MM.1S (cell line): ENCODE results near the gene GPRC5C.

ENCODE experiments used
- EZH2 ChIP-seq: fragments of 300-600 bp; sonication (generic); optimal IDR thresholded peaks from 2 replicates; pipeline ENCODE3; 2017; ENCODE audit warnings: low read depth, mild to moderate bottlenecking, antibody characterized with exemption, low read length, mixed read lengths
- EZH2phosphoT487 ChIP-seq: fragments of 300-600 bp; sonication (generic); IDR thresholded peaks from 2 replicates; pipeline ENCODE4 v1.6.1; 2018; ENCODE audit warnings: antibody characterized with exemption, low read length
- TF ChIP-seq, protein P1 (sequence below): fragments of 300-600 bp; sonication (generic); IDR thresholded peaks from 2 replicates; pipeline ENCODE4 v1.5.1; 2016; ENCODE audit warnings: antibody characterized with exemption, low read length, mixed read lengths

DNA sequence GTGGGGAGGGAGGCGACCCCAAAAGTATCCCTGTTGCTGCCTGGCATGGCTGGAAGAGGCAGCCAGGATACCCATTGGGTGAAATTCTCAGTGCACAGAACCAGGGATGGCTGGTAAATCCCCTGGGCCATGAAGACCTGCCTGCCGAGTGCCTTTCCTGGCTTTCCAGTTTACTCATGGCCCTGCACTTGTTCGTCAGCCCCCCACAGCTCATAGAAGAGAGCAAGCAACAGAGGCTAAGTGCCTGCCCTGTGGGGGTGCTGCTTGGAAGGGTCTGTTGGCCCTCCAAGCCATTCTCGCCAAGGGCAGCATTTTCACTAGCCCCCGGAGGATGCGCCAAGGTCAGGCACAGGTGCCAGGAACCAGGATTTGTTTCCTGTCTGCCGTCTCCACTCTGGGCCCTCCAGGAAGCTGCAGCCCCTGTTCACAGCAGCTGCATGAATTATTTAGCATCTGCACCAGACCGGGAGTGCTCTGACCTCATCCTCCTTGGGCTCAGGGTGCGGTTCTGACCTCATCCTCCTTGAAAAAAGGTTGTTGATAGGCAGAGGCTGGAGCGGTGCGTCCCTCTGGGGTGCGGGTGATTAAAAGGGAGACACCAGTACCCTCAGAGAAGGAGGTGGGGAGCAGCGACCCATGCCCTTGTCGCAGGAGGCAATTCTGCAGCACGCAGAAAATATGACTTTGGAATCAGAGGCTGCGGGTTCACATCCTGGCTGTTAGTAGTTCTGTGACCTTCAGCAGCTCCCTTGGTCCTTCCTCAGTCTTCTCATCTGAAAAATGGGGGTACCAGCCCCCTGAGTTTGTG lies 20.3 kb downstream of the GPRC5C start:
- TF ChIP-seq, protein P1, sequence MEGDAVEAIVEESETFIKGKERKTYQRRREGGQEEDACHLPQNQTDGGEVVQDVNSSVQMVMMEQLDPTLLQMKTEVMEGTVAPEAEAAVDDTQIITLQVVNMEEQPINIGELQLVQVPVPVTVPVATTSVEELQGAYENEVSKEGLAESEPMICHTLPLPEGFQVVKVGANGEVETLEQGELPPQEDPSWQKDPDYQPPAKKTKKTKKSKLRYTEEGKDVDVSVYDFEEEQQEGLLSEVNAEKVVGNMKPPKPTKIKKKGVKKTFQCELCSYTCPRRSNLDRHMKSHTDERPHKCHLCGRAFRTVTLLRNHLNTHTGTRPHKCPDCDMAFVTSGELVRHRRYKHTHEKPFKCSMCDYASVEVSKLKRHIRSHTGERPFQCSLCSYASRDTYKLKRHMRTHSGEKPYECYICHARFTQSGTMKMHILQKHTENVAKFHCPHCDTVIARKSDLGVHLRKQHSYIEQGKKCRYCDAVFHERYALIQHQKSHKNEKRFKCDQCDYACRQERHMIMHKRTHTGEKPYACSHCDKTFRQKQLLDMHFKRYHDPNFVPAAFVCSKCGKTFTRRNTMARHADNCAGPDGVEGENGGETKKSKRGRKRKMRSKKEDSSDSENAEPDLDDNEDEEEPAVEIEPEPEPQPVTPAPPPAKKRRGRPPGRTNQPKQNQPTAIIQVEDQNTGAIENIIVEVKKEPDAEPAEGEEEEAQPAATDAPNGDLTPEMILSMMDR: no peak
- TF ChIP-seq EZH2: no peak
- TF ChIP-seq EZH2phosphoT487: no peak
